Cerebellar cortex (tissue), 1 donor: Measurements from ENCODE around the gene HPGD.

Experiments used
- DNase-seq: peaks from one replicate; pipeline ENCODE4 v3.0.0-alpha.2; 2015; ENCODE audit warnings: low spot score

HPGD gene

GRCh38 chr4:174522183-174523024 is at the start of gene HPGD:
HPGD (minus strand) TSS chr4:174522488; CDS start chr4:174522451, 37 bp downstream.
- DNase-seq = no peak

- DNase-seq = no peak
Observed at GRCh38 chr4:174564529-174564928, 42.2 kb upstream of the HPGD start.

DNA sequence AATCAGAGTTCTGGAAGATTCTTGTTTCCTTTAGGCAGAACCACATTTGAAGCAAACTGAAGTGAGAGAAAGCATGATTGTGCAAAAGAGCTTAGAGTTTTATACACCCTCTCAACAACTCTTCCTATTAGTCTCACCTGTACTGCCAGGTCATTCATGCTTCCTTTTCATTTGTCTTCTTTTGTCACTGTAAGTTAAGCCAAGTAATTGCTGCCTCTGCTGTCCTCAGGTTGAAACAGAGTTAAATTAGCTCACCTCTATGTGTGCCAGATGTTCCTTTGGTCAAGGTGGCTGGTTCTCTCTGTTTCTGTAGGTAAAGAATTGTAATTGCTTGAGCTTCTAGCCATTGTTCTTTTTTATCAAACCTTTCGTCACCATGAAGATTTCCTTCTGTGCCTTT is 41.1 kb upstream of the HPGD start:
- DNase-seq = no peak

- DNase-seq = no peak
Observed at GRCh38 chr4:174561560-174561959, 39.3 kb upstream of the HPGD start.

- DNase-seq = no peak
Observed at GRCh38 chr4:174559894-174560293, 37.6 kb upstream of the HPGD start.

DNA sequence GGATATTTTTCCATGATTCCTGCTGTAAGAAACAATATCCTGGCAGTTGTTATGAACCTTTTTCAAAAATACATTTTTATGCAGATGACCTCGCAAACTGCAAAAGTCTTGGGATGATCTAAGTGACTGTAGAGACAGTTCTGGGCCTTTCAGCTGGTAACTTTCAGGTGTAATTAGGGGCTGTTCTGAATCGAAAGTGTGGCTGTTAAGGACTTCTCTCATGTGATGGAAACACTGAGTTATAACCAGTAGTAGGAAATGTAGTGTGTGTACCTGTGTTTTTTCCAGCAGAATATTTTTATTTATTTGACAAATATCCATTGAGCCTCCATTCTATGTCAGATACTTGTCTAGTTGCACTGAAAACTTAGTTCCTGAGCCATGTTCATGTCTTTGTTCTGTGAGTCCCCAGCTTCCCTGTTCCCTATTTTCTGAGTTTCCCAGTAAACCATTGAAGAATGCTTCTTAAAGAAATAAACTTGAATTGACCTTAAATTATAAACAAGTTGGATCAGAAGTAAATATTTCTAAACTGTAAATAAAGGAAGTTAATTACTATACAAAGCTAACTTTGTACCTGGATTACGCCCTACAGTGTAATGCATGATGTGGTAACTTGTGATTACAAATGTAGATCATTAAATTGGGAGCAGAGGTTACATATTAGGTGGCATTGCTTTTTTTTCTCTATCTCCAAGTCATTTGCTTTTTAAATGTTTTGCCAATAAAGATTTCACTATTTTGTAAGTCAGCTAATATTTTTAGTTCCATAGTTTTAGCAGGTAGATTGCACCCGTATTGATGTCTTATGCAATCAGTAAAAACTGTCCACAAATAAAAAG is 33.7 kb upstream of the HPGD start:
- DNase-seq = no peak

- DNase-seq = no peak
Observed at GRCh38 chr4:174554231-174554728, 32.0 kb upstream of the HPGD start.

- DNase-seq = no peak
Observed at GRCh38 chr4:174553828-174554227, 31.5 kb upstream of the HPGD start.

GRCh38 chr4:174553031-174553430 is 30.7 kb upstream of the HPGD start:
- DNase-seq = no peak

GRCh38 chr4:174550541-174550940 is 28.3 kb upstream of the HPGD start:
- no peak for DNase-seq

GRCh38 chr4:174549721-174550120 is 27.4 kb upstream of the HPGD start:
- DNase-seq = no peak

DNA sequence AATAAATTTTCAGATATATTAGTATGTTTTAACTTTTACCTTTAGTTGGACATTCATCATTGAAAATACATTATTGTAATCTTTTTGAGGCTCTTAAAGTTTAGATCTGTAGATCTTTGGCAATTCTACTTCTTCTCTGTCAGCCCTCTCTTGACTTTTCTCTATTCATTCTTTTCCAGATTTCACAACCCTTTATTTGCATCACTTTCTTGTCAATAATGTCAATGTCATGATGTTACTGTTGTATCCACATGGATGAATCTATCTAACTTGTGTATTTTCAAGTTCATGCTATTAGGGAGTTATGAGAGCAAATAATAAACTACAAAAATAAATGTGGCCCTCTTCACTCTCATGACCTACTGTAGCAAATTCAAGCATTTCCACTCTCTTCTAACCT is 23.0 kb upstream of the HPGD start:
- DNase-seq = no peak

DNA sequence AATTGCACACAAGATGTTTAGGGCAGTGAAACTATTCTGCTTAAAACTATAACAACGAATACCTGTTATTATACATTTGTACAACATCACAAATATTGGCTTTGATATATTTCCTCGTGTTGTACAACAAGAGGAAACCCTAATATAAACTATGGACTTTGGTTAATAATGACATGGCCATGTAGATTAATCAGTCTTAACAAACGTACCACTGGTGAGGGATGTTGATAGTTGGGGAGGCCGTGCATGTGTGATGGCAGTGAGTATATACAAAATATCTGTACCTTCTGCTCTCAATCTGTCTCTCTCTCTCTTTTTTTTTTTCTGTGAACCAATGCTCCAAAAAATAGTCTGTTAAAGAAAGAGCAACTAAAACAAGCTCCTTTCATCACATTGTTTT is 22.2 kb upstream of the HPGD start:
- no peak for DNase-seq

GRCh38 chr4:174540175-174540574 is 17.9 kb upstream of the HPGD start:
- DNase-seq = no peak

DNA sequence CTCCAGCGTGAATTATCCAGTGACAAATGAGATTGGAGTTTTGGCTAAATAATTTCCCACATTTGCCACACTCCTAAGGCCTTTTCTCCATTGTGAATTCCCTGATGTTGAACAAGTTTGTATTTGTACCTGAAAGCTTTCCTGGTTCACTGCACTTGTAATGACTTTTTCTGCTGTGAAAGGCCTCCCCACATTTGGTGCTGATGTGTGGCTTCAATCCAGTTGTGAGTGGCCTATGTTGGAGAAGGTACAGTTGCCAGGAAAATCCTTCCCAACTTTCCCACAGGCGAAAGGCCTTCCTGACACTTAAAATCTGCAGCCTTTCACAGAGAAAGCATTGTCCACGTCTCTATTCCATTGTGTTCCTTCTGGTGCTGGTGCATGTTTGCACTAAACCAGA is 17.3 kb upstream of the HPGD start:
- DNase-seq = no peak

- no peak for DNase-seq
Observed at GRCh38 chr4:174538876-174539250, 16.6 kb upstream of the HPGD start.

GRCh38 chr4:174538123-174538875 is 16.0 kb upstream of the HPGD start:
- DNase-seq = no peak

- no peak for DNase-seq
Observed at GRCh38 chr4:174537634-174538033, 15.3 kb upstream of the HPGD start.

- no peak for DNase-seq
Observed at GRCh38 chr4:174534461-174534860, 12.2 kb upstream of the HPGD start.

GRCh38 chr4:174532445-174532844 is 10.2 kb upstream of the HPGD start:
- DNase-seq = no peak

DNA sequence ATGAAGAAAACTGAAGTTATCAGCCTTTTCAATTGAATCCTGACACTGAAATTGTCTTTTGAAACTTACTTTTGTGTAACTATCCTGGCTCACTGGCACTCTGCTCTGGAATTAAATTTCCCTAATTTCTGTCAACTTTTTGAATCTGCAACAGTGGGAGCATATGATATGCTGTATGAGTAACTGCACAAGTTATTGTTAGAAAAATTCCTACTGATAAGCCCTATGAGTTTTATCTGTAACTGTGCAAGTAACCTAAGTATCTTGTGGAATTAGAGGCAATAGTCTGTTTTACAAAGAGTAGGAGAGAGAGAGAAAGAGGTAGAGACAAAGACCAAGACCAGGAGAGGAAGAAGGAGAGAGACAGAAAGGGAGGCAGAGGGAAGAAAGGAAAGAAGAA is 9.2 kb upstream of the HPGD start:
- no peak for DNase-seq

DNA sequence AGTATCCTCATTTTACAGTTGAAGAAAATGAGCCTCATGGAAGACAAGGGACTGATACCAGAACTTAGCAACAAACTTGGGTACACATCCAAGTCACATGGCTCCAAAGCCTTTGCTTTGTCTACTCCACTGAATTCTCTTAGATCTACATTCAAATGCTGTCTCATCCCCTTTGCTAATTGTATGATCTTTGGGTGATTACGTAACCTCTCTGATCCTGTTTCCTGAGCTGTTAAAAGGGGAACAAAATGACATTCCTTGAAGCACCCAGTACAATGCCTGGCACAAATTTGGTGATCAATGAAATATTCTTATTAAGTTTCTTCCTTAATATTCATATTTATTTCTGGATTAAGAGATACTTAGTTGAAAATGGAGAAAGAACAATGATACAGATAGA is 5.9 kb upstream of the HPGD start:
- no peak for DNase-seq
